Activated CD4-positive, alpha-beta T cell treated with anti-CD3 and anti-CD28 coated beads, Interleukin-2, Interleukin-6, amounts not matched to agents 100 ng/mL and 50 ng/mL, durations not matched to agents 16 hours and 8 hours (primary cell): ENCODE data around the gene SETDB1.

Experiments
- DNase-seq: peaks from one replicate; pipeline ENCODE4 v3.0.0-alpha.2; 2020

Gene SETDB1

GRCh38 chr1:151006327-151007052 is 80.3 kb downstream of the SETDB1 start, which contains the start of gene MINDY1:
MINDY1 (minus strand) TSS chr1:151006902; CDS start chr1:151002617, 4,285 bp downstream.
- peak; percentile 67 for DNase-seq

GRCh38 chr1:151007853-151008243 is 81.7 kb downstream of the SETDB1 start:
- DNase-seq, result no peak

- peak; percentile 98 for DNase-seq
Measured at GRCh38 chr1:151008244-151009205, 82.4 kb downstream of the SETDB1 start, which contains the start of gene PRUNE1. PRUNE1 (plus strand) TSS chr1:151008449; CDS start chr1:151008633, 184 bp downstream.

GRCh38 chr1:151009206-151009587 is 83.0 kb downstream of the SETDB1 start:
- DNase-seq, result no peak

- no peak for DNase-seq
Measured at GRCh38 chr1:151009674-151010345, 83.6 kb downstream of the SETDB1 start.

- DNase-seq, result no peak
Measured at GRCh38 chr1:151010346-151010726, 84.2 kb downstream of the SETDB1 start.

GRCh38 chr1:151011154-151011850 is 85.1 kb downstream of the SETDB1 start:
- DNase-seq, result no peak

GRCh38 chr1:151012684-151013471 is 86.7 kb downstream of the SETDB1 start:
- DNase-seq, result no peak

- no peak for DNase-seq
Measured at GRCh38 chr1:151013518-151013917, 87.4 kb downstream of the SETDB1 start.
